CD4-positive, alpha-beta memory T cell (primary cell): ENCODE results near the gene RNASE4. TPM values are rescaled to one million over a fixed set of nuclear protein-coding genes. Genes with fewer than 3 reads are reported as not detected.
"Not testable (repeated sequence)": the region's sequence is repeated elsewhere in the genome, so short reads cannot be mapped to it uniquely, and the experiment has no call there.

Experiments
- CTCF ChIA-PET: fragments of 350-600 bp; sonication (Branson Sonifier 250); formaldehyde crosslinking; loops from one replicate; lab custom pipeline; 2021; ENCODE audit warnings: inconsistent platforms; ENCODE audit not compliant: partially characterized antibody; lab: Charles Lee
- POLR2A ChIA-PET: fragments of 350-600 bp; sonication (Branson Sonifier 250); formaldehyde crosslinking; loops from one replicate; lab custom pipeline; 2021; ENCODE audit not compliant: partially characterized antibody; lab: Charles Lee
- DNase-seq, 5 donors: peaks; one replicate each; pipeline versions ENCODE4 v3.0.0 to v3.0.0-alpha.2; 2020 to 2022; ENCODE audit warnings: mixed read lengths in 1 of 5
- H3K27ac ChIP-seq: one replicate; pipeline ENCODE4 v1.7.0; 2013; ENCODE audit warnings: low read depth, low read length
- H3K27me3 ChIP-seq: 2 replicates; pipeline ENCODE4 v1.7.0; 2013; ENCODE audit warnings: mild to moderate bottlenecking, low read length, moderate library complexity; ENCODE audit not compliant: insufficient read depth
- H3K36me3 ChIP-seq: 2 replicates; pipeline ENCODE4 v1.7.0; 2013; ENCODE audit warnings: mild to moderate bottlenecking, low read length, moderate library complexity; ENCODE audit not compliant: insufficient read depth
- H3K4me1 ChIP-seq: 2 replicates; pipeline ENCODE4 v1.7.0; 2013; ENCODE audit warnings: mild to moderate bottlenecking, low read length, moderate library complexity; ENCODE audit not compliant: insufficient read depth
- H3K4me3 ChIP-seq, 2 donors: one replicate each; pipeline ENCODE4 v1.7.0; 2013; ENCODE audit warnings: low read length in 2 of 2, mild to moderate bottlenecking in 1 of 2
- H3K9me3 ChIP-seq, 2 donors: one replicate each; pipeline ENCODE4 v1.7.0; 2013; ENCODE audit warnings: low read length in 2 of 2, control low read depth in 1 of 2; ENCODE audit not compliant: control insufficient read depth in 1 of 2
- H3K27ac Mint-ChIP-seq, 7 donors: one replicate each; pipeline ENCODE4 v1.8.0; 2020 to 2021; ENCODE audit warnings: mixed read lengths in 7 of 7, mild to moderate bottlenecking in 6 of 7, inconsistent platforms in 3 of 7, moderate library complexity in 3 of 7
- H3K27me3 Mint-ChIP-seq, 2 donors: one replicate each; pipeline ENCODE4 v1.8.0; 2020 to 2021; ENCODE audit warnings: mixed read lengths in 2 of 2
- H3K36me3 Mint-ChIP-seq, 2 donors: one replicate each; pipeline ENCODE4 v1.8.0; 2020 to 2021; ENCODE audit warnings: mixed read lengths in 2 of 2, inconsistent platforms in 1 of 2, mild to moderate bottlenecking in 1 of 2
- H3K4me1 Mint-ChIP-seq, 4 donors: one replicate each; pipeline ENCODE4 v1.8.0; 2020 to 2021; ENCODE audit warnings: mixed read lengths in 4 of 4, mild to moderate bottlenecking in 1 of 4
- H3K4me3 Mint-ChIP-seq, 8 donors: one replicate each; pipeline ENCODE4 v1.8.0; 2020 to 2021; ENCODE audit warnings: mixed read lengths in 8 of 8, mild to moderate bottlenecking in 7 of 8, moderate library complexity in 6 of 8, inconsistent platforms in 3 of 8
- H3K9me3 Mint-ChIP-seq, 8 donors: one replicate each; pipeline ENCODE4 v1.8.0; 2020 to 2021; ENCODE audit warnings: mixed read lengths in 8 of 8, mild to moderate bottlenecking in 5 of 8, inconsistent platforms in 3 of 8, moderate library complexity in 1 of 8
- intact Hi-C: fragments of 100-400 bp; cut with micrococcal nuclease; formaldehyde crosslinking; loops from one replicate; pipeline ENCODE4 v1.15.1; 2023
- polyA plus RNA-seq, 2 donors: library from polyadenylated mRNA; unstranded; fragments of 300-500 nt; fragmentation: Illumina TruSeq; gene quantifications; one replicate each; pipeline ENCODE4 v1.2.3, GENCODE V29; 2021
- total RNA-seq, 2 experiments: library from RNA; stranded (reverse); gene quantifications; one replicate each; pipeline ENCODE4 v1.2.3, GENCODE V29; 2021

The RNASE4 gene
- total and polyA plus RNA-seq, 4 experiments from 2014 or later, result 1.6 to 2.6 (median 2.3) TPM

- Histone ChIP-seq H3K9me3 (no peaks in the 10 kb centered on the region), H3K4me1 (no peaks in the 10 kb centered on the region), H3K4me3 (no peak overlapping the region), H3K27me3 (no peaks in the 10 kb centered on the region), H3K27ac (no peak overlapping the region), H3K36me3 (no peaks in the 10 kb centered on the region)
- CTCF ChIA-PET, result interaction anchor here (0.7 to 21.1 kb wide), 20 partner anchors 10 to 274 kb away, joined by 3 to 349 read pairs (median 4); partner anchors contain the start of gene RNASE4
- peak; percentile 55 to 65 (median 60) for DNase-seq
- no peaks in the 10 kb centered on the region for H3K36me3 Mint-ChIP-seq
- H3K9me3 Mint-ChIP-seq, result no peaks in the 10 kb centered on the region
- POLR2A ChIA-PET, result interaction anchor here (1.0 kb wide), 1 partner anchor 176 kb away, joined by 3 read pairs; no protein-coding TSS in a partner anchor
- no peaks in the 10 kb centered on the region for H3K4me1 Mint-ChIP-seq
- no peak overlapping the region for H3K4me3 Mint-ChIP-seq
- H3K27me3 Mint-ChIP-seq, result no peaks in the 10 kb centered on the region
- intact Hi-C loops, result loop anchor here (1.0 kb wide), 3 partner anchors 158 to 274 kb away; no protein-coding TSS in a partner anchor
- no peak overlapping the region for H3K27ac Mint-ChIP-seq
Measured at GRCh38 chr14:20697273-20698017, 13.1 kb downstream of the RNASE4 start.

GRCh38 chr14:20698018-20698329, 13.6 kb downstream of the RNASE4 start:
- H3K4me3 Mint-ChIP-seq, result no peak overlapping the region
- CTCF ChIA-PET, result interaction anchor here (0.8 to 21.1 kb wide), 11 partner anchors 10 to 274 kb away, joined by 3 to 349 read pairs (median 10); partner anchors contain the start of gene RNASE4
- H3K9me3 ChIP-seq, result no peaks in the 10 kb centered on the region
- intact Hi-C loops, result no loop called here
- no peak overlapping the region for H3K27ac ChIP-seq
- H3K36me3 Mint-ChIP-seq, result no peaks in the 10 kb centered on the region
- no peaks in the 10 kb centered on the region for H3K27me3 Mint-ChIP-seq
- no peak overlapping the region for H3K27ac Mint-ChIP-seq
- POLR2A ChIA-PET, result no interaction called here
- H3K4me3 ChIP-seq, result no peak overlapping the region
- H3K4me1 ChIP-seq, result no peaks in the 10 kb centered on the region
- no peaks in the 10 kb centered on the region for H3K27me3 ChIP-seq
- no peak for DNase-seq
- H3K9me3 Mint-ChIP-seq, result no peaks in the 10 kb centered on the region
- no peaks in the 10 kb centered on the region for H3K4me1 Mint-ChIP-seq
- no peaks in the 10 kb centered on the region for H3K36me3 ChIP-seq

GRCh38 chr14:20698934-20699333, 14.6 kb downstream of the RNASE4 start:
- ChIA-PET CTCF (interaction anchor here (0.8 to 21.1 kb wide), 8 partner anchors 12 to 273 kb away, joined by 3 to 349 read pairs (median 30); partner anchors contain the start of gene RNASE4), POLR2A (no interaction called here)
- no peaks in the 10 kb centered on the region for H3K36me3 Mint-ChIP-seq
- Histone ChIP-seq H3K4me1 (no peaks in the 10 kb centered on the region), H3K4me3 (no peak overlapping the region), H3K27me3 (no peaks in the 10 kb centered on the region), H3K9me3 (no peaks in the 10 kb centered on the region), H3K27ac (no peak overlapping the region), H3K36me3 (no peaks in the 10 kb centered on the region)
- H3K27me3 Mint-ChIP-seq, result no peaks in the 10 kb centered on the region
- DNase-seq, result no peak
- H3K4me3 Mint-ChIP-seq, result no peak overlapping the region
- H3K27ac Mint-ChIP-seq, result no peak overlapping the region
- intact Hi-C loops, result no loop called here
- H3K4me1 Mint-ChIP-seq, result no peaks in the 10 kb centered on the region
- no peaks in the 10 kb centered on the region for H3K9me3 Mint-ChIP-seq

- Mint-ChIP-seq H3K4me3 (no peak overlapping the region), H3K4me1 (no peaks in the 10 kb centered on the region), H3K27me3 (no peaks in the 10 kb centered on the region), H3K27ac (no peak overlapping the region), H3K9me3 (no peaks in the 10 kb centered on the region), H3K36me3 (no peaks in the 10 kb centered on the region)
- intact Hi-C loops, result no loop called here
- ChIA-PET POLR2A (no interaction called here), CTCF (interaction anchor here (0.6 to 1.9 kb wide), 11 partner anchors 8 to 722 kb away, joined by 3 to 17 read pairs (median 5); no protein-coding TSS in a partner anchor)
- Histone ChIP-seq H3K27me3 (no peaks in the 10 kb centered on the region), H3K4me3 (no peak overlapping the region), H3K4me1 (no peaks in the 10 kb centered on the region), H3K36me3 (no peaks in the 10 kb centered on the region), H3K27ac (no peak overlapping the region), H3K9me3 (no peaks in the 10 kb centered on the region)
- no peak for DNase-seq
Measured at GRCh38 chr14:20699931-20700330, 15.6 kb downstream of the RNASE4 start.

GRCh38 chr14:20700965-20701364, 16.6 kb downstream of the RNASE4 start:
- DNase-seq, intact Hi-C loops, H3K27ac Mint-ChIP-seq, H3K36me3 ChIP-seq, H3K4me3 Mint-ChIP-seq, H3K9me3 Mint-ChIP-seq, H3K4me1 ChIP-seq, H3K27me3 Mint-ChIP-seq, POLR2A ChIA-PET, H3K27ac ChIP-seq, H3K27me3 ChIP-seq, H3K9me3 ChIP-seq, H3K4me1 Mint-ChIP-seq, H3K4me3 ChIP-seq, H3K36me3 Mint-ChIP-seq: not testable (repeated sequence)
- CTCF ChIA-PET, result interaction anchor here (1.1 to 1.9 kb wide), 5 partner anchors 44 to 270 kb away, joined by 3 to 17 read pairs (median 6); no protein-coding TSS in a partner anchor

- Mint-ChIP-seq H3K27ac (no peak overlapping the region), H3K4me1 (no peaks in the 10 kb centered on the region), H3K36me3 (peaks cover 0 to 3% of the 10 kb centered on the region in 2 donors), H3K27me3 (no peaks in the 10 kb centered on the region), H3K4me3 (no peak overlapping the region), H3K9me3 (peaks cover 0 to 2% (median 0%) of the 10 kb centered on the region in 8 donors)
- Histone ChIP-seq H3K36me3 (no peaks in the 10 kb centered on the region), H3K4me3 (no peak overlapping the region), H3K4me1 (no peaks in the 10 kb centered on the region), H3K27me3 (no peaks in the 10 kb centered on the region), H3K27ac (no peak overlapping the region), H3K9me3 (no peaks in the 10 kb centered on the region)
- POLR2A ChIA-PET, result no interaction called here
- intact Hi-C loops, result no loop called here
- CTCF ChIA-PET, result interaction anchor here (1.1 to 1.2 kb wide), 2 partner anchors 9 to 153 kb away, joined by 3 read pairs; no protein-coding TSS in a partner anchor
- DNase-seq, result no peak
Measured at GRCh38 chr14:20706657-20707355, 22.4 kb downstream of the RNASE4 start.

GRCh38 chr14:20707622-20708021, 23.3 kb downstream of the RNASE4 start:
- POLR2A ChIA-PET, result no interaction called here
- peaks cover 0 to 2% (median 0%) of the 10 kb centered on the region in 8 donors for H3K9me3 Mint-ChIP-seq

More at GRCh38 chr14:20707622-20708021, 23.3 kb downstream of the RNASE4 start:
- no peaks in the 10 kb centered on the region for H3K27me3 Mint-ChIP-seq
- no peaks in the 10 kb centered on the region for H3K4me1 Mint-ChIP-seq
- Histone ChIP-seq H3K4me1 (no peaks in the 10 kb centered on the region), H3K27me3 (no peaks in the 10 kb centered on the region), H3K27ac (no peak overlapping the region), H3K9me3 (no peaks in the 10 kb centered on the region), H3K4me3 (no peak overlapping the region), H3K36me3 (no peaks in the 10 kb centered on the region)
- intact Hi-C loops, result no loop called here
- CTCF ChIA-PET, result interaction anchor here (0.9 to 1.2 kb wide), 4 partner anchors 8 to 152 kb away, joined by 3 to 4 read pairs (median 3); no protein-coding TSS in a partner anchor
- DNase-seq, result no peak
- H3K36me3 Mint-ChIP-seq, result peaks cover 0 to 3% of the 10 kb centered on the region in 2 donors
- H3K27ac Mint-ChIP-seq, result no peak overlapping the region
- H3K4me3 Mint-ChIP-seq, result no peak overlapping the region
